Panc1 (cell line): ENCODE results near the gene SEZ6L. TPM values are rescaled to one million over a fixed set of nuclear protein-coding genes. Genes with fewer than 3 reads are reported as not detected.

Source experiments
- ATAC-seq: fragments of 200-7000 bp; cut with Tn5 transposase; 2 replicates; pipeline ENCODE4 v1.9.1; 2020; ENCODE audit warnings: mild to moderate bottlenecking, moderate library complexity
- BruUV-seq: library from RNA; stranded (reverse); fragments of 400-500 nt; replicated peaks from 2 replicates; lab custom pipeline; 2021; lab: Mats Ljungman, UMichigan
- CTCF ChIA-PET: fragments of 300-600 bp; sonication (Branson Sonifier 250); formaldehyde crosslinking; loops from one replicate; lab custom pipeline; 2022; ENCODE audit warnings: antibody characterized with exemption; lab: Charles Lee
- POLR2A ChIA-PET: fragments of 300-600 bp; sonication (Branson Sonifier 250); formaldehyde crosslinking; loops from one replicate; lab custom pipeline; 2022; ENCODE audit warnings: antibody characterized with exemption; lab: Charles Lee
- DNase-seq: peaks from one replicate; pipeline ENCODE4 v3.0.0-alpha.2; 2010; ENCODE audit warnings: low read depth, low spot score
- H3K27ac ChIP-seq: 2 replicates; pipeline ENCODE4 v1.5.1; 2011; ENCODE audit warnings: mild to moderate bottlenecking, low read length, inconsistent platforms
- H3K27me3 ChIP-seq: fragments of 200-500 bp; sonication (Bioruptor generic); 2 replicates; pipeline ENCODE4 v1.6.0; 2014; ENCODE audit warnings: low read length, inconsistent platforms; ENCODE audit not compliant: control insufficient read depth, insufficient read depth
- H3K36me3 ChIP-seq: fragments of 200-500 bp; sonication (Bioruptor generic); 2 replicates; pipeline ENCODE4 v1.5.1; 2014; ENCODE audit warnings: inconsistent platforms, mild to moderate bottlenecking, low read length, moderate library complexity; ENCODE audit not compliant: control insufficient read depth, insufficient read depth
- H3K4me1 ChIP-seq: 2 replicates; pipeline ENCODE4 v1.5.1; 2011; ENCODE audit warnings: inconsistent platforms, mild to moderate bottlenecking, low read length, moderate library complexity; ENCODE audit not compliant: control insufficient read depth, insufficient read depth
- H3K4me3 ChIP-seq, 2 experiments: 2 replicates each; pipeline ENCODE4 v1.5.1; 2011 to 2012; ENCODE audit warnings: low read depth in 2 of 2, low read length in 2 of 2, mild to moderate bottlenecking in 2 of 2, inconsistent platforms in 1 of 2, moderate library complexity in 1 of 2
- H3K9me3 ChIP-seq: fragments of 200-500 bp; sonication (Bioruptor generic); 2 replicates; pipeline ENCODE4 v1.5.1; 2014; ENCODE audit warnings: low read depth, mild to moderate bottlenecking, inconsistent platforms, low read length, moderate library complexity; ENCODE audit not compliant: control insufficient read depth, insufficient read depth
- POLR2AphosphoS5 ChIP-seq: IDR thresholded peaks from 2 replicates; pipeline ENCODE4 v1.6.1; 2012; ENCODE audit warnings: mild to moderate bottlenecking, low read depth, low read length, moderate library complexity
- SIN3A ChIP-seq: IDR thresholded peaks from 2 replicates; pipeline ENCODE4 v1.6.1; 2012; ENCODE audit warnings: low read depth, mild to moderate bottlenecking, low read length, moderate library complexity, borderline replicate concordance; ENCODE audit not compliant: insufficient read depth
- TCF7L2 ChIP-seq: IDR thresholded peaks from 2 replicates; pipeline ENCODE4 v1.6.1; 2011; ENCODE audit warnings: mild to moderate bottlenecking, low read depth, low read length, inconsistent platforms
- in situ Hi-C: cut with HindIII; loops from 2 replicates; pipeline ENCODE4 v1.10.0; 2016; ENCODE audit warnings: low sequenced_read_pairs, low pct_unique_long_range_greater_than_20kb
- intact Hi-C: fragments of 100-400 bp; cut with micrococcal nuclease; formaldehyde crosslinking; loops from one replicate; pipeline ENCODE4 v1.10.0; 2022; ENCODE audit not compliant: unreplicated experiment
- total RNA-seq: library from RNA; stranded (reverse); gene quantifications from one replicate; pipeline ENCODE4 v1.2.1, GENCODE V29; 2021; ENCODE audit not compliant: unreplicated experiment
- TF ChIP-seq, protein P1 (sequence below), 2 experiments: IDR thresholded peaks; 2 replicates each; pipeline ENCODE4 v1.6.1; 2011 to 2012; ENCODE audit warnings: low read depth in 2 of 2, control low read depth in 1 of 2, low read length in 1 of 2, mild to moderate bottlenecking in 1 of 2, moderate library complexity in 1 of 2; ENCODE audit not compliant: insufficient read depth in 1 of 2
- TF ChIP-seq, protein P2 (sequence below): fragments of 450-650 bp; IDR thresholded peaks from 2 replicates; pipeline ENCODE4 v1.5.1; 2017; ENCODE audit warnings: mild to moderate bottlenecking

SEZ6L gene
- total RNA-seq, 1 experiment from 2014 or later, result not detected

DNA sequence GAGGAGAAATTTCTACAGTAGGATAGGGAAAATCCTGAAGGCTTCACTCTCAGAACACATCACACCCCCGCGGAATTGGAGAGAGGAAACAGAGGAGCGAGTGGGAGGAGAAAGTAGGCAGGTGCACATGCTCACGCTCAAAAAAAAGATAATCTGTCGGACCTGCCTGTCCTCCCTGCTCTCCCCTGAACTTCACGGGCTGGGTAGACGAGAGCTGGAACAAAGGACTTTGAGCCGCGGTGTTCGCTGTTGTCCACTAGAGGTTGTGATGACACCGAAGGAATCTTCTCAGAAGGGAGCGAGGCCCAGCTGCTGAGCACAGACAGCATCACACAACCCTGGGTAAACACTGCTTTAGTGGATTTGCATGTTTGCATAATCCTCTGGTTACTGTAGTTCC lies 5.0 kb downstream of the SEZ6L start:
- H3K9me3 ChIP-seq, result no peaks in the 10 kb centered on the region
- POLR2A ChIA-PET, result no interaction called here
- intact Hi-C loops, result loop anchor here (10.0 kb wide), 1 partner anchor 161 kb away; no protein-coding TSS in a partner anchor
- no peak overlapping the region for H3K27ac ChIP-seq
- H3K36me3 ChIP-seq, result no peaks in the 10 kb centered on the region
- no peak for DNase-seq
- no peaks in the 10 kb centered on the region; the same call in none of the 2 replicates for H3K27me3 ChIP-seq
- in situ Hi-C loops, result no loop called here
- no peaks in the 10 kb centered on the region for H3K4me1 ChIP-seq
- CTCF ChIA-PET, result no interaction called here
- TF ChIP-seq SIN3A (no peak), POLR2AphosphoS5 (no peak), TCF7L2 (no peak)
- TF ChIP-seq, protein P1, sequence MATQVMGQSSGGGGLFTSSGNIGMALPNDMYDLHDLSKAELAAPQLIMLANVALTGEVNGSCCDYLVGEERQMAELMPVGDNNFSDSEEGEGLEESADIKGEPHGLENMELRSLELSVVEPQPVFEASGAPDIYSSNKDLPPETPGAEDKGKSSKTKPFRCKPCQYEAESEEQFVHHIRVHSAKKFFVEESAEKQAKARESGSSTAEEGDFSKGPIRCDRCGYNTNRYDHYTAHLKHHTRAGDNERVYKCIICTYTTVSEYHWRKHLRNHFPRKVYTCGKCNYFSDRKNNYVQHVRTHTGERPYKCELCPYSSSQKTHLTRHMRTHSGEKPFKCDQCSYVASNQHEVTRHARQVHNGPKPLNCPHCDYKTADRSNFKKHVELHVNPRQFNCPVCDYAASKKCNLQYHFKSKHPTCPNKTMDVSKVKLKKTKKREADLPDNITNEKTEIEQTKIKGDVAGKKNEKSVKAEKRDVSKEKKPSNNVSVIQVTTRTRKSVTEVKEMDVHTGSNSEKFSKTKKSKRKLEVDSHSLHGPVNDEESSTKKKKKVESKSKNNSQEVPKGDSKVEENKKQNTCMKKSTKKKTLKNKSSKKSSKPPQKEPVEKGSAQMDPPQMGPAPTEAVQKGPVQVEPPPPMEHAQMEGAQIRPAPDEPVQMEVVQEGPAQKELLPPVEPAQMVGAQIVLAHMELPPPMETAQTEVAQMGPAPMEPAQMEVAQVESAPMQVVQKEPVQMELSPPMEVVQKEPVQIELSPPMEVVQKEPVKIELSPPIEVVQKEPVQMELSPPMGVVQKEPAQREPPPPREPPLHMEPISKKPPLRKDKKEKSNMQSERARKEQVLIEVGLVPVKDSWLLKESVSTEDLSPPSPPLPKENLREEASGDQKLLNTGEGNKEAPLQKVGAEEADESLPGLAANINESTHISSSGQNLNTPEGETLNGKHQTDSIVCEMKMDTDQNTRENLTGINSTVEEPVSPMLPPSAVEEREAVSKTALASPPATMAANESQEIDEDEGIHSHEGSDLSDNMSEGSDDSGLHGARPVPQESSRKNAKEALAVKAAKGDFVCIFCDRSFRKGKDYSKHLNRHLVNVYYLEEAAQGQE (IDR thresholded peaks at IDR 0.05; ENCODE audit: insufficient read depth in 1 of 2, low read depth in 2 of 2, low read length in 1 of 2), result no peak
- TF ChIP-seq, protein P2, sequence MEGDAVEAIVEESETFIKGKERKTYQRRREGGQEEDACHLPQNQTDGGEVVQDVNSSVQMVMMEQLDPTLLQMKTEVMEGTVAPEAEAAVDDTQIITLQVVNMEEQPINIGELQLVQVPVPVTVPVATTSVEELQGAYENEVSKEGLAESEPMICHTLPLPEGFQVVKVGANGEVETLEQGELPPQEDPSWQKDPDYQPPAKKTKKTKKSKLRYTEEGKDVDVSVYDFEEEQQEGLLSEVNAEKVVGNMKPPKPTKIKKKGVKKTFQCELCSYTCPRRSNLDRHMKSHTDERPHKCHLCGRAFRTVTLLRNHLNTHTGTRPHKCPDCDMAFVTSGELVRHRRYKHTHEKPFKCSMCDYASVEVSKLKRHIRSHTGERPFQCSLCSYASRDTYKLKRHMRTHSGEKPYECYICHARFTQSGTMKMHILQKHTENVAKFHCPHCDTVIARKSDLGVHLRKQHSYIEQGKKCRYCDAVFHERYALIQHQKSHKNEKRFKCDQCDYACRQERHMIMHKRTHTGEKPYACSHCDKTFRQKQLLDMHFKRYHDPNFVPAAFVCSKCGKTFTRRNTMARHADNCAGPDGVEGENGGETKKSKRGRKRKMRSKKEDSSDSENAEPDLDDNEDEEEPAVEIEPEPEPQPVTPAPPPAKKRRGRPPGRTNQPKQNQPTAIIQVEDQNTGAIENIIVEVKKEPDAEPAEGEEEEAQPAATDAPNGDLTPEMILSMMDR, result no peak; the same call in 1 of the 2 replicates
- no TSS peak for BruUV-seq
- ATAC-seq, result no peak
- H3K4me3 ChIP-seq, result no peak overlapping the region

DNA sequence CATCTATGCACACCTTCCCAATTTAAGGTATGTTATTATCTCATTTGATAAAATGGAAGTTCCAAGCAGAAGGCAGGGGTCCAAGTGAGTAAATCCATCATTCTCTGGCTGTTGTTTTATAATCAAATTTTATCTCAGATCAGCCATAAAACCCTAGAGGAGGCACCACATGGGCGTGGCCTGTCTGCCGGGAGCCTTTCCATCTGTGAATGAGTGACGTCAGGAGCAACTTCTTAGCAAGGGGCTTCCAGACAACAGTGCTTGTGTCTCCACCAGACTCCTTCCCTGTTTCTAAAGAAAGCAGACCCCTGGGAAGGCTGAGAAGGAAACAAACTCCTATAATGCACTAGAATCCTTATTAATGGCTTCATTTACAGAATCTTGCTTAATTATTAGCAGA lies 13.5 kb downstream of the SEZ6L start:
- intact Hi-C loops (no loop called here), in situ Hi-C loops (no loop called here)
- no peak for DNase-seq
- Histone ChIP-seq H3K27ac (no peak overlapping the region), H3K4me3 (no peak overlapping the region), H3K9me3 (no peaks in the 10 kb centered on the region), H3K36me3 (no peaks in the 10 kb centered on the region), H3K27me3 (no peaks in the 10 kb centered on the region), H3K4me1 (no peaks in the 10 kb centered on the region)
- no TSS peak for BruUV-seq
- no peak for ATAC-seq
- ChIA-PET CTCF (no interaction called here), POLR2A (no interaction called here)
- TF ChIP-seq TCF7L2 (no peak), SIN3A (no peak), POLR2AphosphoS5 (no peak)
- TF ChIP-seq, protein P2, result no peak
- TF ChIP-seq, protein P1 (IDR thresholded peaks at IDR 0.05; ENCODE audit: insufficient read depth in 1 of 2, low read depth in 2 of 2, low read length in 1 of 2), result no peak
